Ishikawa (cell line): Measurements from ENCODE around the gene GALNT1.

Source experiments
- EP300 ChIP-seq: IDR thresholded peaks from 2 replicates; pipeline ENCODE4 v1.6.1; 2012; ENCODE audit warnings: borderline replicate concordance
- USF1 ChIP-seq: IDR thresholded peaks from 2 replicates; pipeline ENCODE4 v1.6.1; 2012
- YY1 ChIP-seq: IDR thresholded peaks from 2 replicates; pipeline ENCODE4 v1.6.1; 2012; ENCODE audit warnings: low read depth

GRCh38 chr18:35603528-35603927, 22.0 kb downstream of the GALNT1 start:
- TF ChIP-seq EP300 (no peak), YY1 (no peak), USF1 (no peak)
